Measurements from ENCODE around the gene THSD4.

DNA sequence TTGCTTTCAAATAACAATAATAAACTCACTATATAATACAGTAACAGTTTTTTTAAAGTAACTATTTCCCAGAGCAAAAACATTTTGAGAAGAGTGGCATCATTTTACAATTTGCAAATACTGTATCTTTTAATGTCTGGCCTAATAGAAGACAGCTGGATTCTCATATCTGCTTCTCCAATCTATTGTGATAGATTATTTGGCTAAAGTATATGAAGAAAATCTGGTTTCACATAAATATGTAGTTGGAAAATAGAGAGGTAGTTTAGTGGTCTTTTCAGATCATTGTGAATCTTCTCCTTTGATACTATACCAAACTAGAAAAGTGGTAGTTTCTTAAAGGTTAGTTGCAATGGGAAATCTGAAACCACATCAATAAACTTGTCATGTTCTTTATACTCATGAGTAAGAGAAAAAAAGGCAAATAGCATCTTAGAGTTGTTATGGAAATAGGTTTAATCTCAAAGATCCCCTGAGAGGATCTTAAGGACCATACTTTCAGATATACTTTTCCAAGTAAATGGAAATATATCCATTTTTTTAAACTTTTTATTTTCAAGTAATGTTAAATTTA is 570.2 kb downstream of the THSD4 start:
- no peak for TF ChIP-seq EZH2 (IDR thresholded peaks at IDR 0.05)
- no peak for TF ChIP-seq POLR2AphosphoS5 (IDR thresholded peaks at IDR 0.05; ENCODE audit: borderline replicate concordance, low read depth, low read length)

All from SK-N-MC (cell line).